Activated CD8-positive, alpha-beta memory T cell treated with anti-CD3 and anti-CD28 coated beads, Interleukin-2, amount 50 U/mL, for 24 hours (primary cell): ENCODE measurements around the gene CUBN.
"Not testable (repeated sequence)": the region's sequence is repeated elsewhere in the genome, so short reads cannot be mapped to it uniquely, and the experiment has no call there.

Experiments
- DNase-seq: peaks from one replicate; pipeline ENCODE4 v3.0.0-alpha.2; 2020; ENCODE audit errors: extremely low read depth

CUBN gene

GRCh38 chr10:16870331-16870730, 259.3 kb downstream of the CUBN start:
- DNase-seq: no peak

DNA sequence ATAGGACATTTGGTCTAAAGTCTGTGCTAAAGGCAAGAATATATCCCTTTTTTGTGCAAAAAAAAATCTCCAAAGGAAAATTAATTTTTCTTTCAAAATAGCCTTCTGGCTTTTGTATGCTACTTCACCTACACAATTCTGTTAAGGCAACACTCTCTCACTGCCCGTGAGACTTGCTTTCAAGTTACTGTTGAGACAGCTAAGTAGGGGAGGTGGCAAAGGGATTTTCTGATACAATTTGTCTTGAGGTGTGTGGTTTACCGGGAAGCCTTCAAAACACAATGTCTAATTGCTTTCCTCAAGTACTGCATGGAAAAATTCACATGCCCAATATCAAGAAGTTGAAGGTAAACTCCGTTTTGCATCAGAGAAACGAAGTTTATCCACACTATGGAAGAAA, 261.6 kb downstream of the CUBN start:
- DNase-seq: no peak

DNA sequence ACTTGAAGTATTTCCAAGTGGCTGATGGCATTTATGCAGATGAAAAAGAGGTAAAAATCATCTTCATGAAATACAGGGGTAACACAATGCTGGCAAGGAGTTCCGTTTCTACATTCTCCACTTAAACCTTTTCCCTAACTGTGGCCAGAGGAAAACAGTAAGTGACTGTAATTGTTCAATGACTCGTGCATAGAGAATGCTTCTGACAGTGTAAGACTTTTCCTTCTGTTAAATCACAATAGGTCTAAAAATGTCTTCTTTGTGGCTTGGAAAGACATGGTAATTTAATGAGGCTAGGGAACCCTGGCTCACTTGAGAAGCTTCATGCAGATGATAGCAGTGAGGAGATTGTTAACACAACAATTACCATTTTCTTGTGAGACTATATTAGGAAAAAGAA, 262.1 kb downstream of the CUBN start:
- no peak for DNase-seq

DNA sequence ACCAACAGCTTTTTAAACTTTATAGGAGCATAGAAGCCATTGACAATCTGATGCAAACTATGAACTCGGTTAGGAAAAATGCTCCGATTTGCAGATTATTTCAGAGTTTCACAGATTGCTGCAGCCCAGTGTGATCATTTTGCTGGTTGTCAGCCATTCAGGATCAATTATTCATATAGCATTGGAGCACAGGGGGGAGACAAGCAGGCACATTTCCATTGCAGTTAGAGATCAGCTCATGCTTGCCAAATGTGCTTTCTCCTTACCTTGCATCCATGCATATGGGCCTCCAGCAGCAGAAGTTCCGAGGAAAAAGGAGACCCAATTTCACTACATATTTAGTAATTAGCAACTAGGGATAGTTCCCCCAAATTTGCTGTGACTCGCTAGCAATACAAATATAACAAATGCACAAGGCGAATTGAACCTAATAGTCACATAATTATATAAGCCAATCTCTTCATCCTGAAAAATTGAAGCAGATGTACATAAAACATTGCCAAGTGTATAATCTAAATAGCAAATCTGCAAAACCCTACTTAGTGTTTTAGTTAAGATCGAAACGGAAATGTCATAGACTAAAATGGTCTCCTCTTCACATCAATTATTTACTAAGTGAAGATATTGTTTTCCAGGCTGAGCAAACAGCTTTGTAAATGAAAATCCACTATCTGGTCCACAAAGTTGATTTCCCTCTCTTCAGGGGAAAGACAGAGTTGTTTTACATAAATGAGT, 262.9 kb downstream of the CUBN start:
- DNase-seq: no peak

- no peak for DNase-seq
These were observed 263.8 kb downstream of the CUBN start for GRCh38 chr10:16865766-16866165.

GRCh38 chr10:16863766-16864165, 265.8 kb downstream of the CUBN start:
- DNase-seq: no peak

GRCh38 chr10:16857419-16857818, 272.2 kb downstream of the CUBN start:
- DNase-seq: no peak

DNA sequence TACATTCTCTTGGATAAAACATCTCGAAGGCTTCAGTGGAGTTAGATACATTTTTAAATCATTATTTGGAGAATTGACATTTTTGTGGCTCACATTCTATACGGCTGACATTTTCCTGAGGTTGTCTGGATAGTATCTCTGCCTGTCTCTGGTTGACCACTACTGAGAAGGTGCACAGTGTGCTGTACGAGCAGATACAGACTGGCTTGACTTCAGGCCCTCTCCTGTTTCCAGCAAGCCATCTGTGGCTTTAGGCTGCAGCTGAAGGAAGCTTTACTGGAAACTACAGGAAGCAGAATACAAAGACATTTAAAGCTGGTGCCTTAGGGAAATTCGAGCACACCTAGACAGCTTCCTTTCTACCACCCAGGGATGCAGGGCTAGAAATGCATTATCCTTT, 273.0 kb downstream of the CUBN start:
- DNase-seq: no peak

GRCh38 chr10:16856092-16856491, 273.5 kb downstream of the CUBN start:
- no peak for DNase-seq

GRCh38 chr10:16854623-16855022, 275.0 kb downstream of the CUBN start:
- DNase-seq: no peak

- DNase-seq: no peak
These were observed 275.8 kb downstream of the CUBN start for GRCh38 chr10:16853809-16854208.

GRCh38 chr10:16853201-16853600, 276.4 kb downstream of the CUBN start:
- DNase-seq: no peak

GRCh38 chr10:16852624-16853023, 277.0 kb downstream of the CUBN start:
- DNase-seq: no peak

DNA sequence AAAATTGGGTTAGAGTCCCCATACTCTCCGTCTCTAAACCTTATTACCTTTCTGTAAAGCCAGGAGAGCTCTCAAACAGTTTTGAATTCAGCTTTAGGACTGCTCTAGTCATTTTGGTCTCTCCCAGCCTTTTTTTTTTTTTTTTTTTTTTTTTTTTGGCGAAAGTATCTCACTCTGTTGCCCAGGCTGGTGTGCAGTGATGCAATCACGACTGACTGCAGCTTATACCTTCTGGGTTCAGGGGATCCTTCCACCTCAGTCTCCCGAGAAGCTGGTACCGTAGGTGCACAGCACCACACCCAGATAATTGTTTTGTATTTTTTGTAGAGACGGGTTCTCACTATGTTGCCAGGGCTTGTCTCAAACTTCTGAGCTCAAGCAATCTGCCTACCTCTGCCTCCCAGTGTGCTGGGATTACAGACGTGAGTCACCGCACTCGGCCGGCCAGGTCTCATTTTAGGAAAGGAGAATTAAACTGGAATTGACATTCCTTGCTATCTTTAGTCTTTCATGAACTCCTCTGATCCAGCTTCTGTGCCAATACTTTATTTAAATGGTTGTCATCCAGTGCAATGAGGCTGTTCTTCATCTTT, 281.0 kb downstream of the CUBN start:
- no peak for DNase-seq

- no peak for DNase-seq
These were observed 282.0 kb downstream of the CUBN start for GRCh38 chr10:16847644-16848043.

- DNase-seq: no peak
These were observed 284.4 kb downstream of the CUBN start for GRCh38 chr10:16845248-16845647.

- no peak for DNase-seq
These were observed 286.2 kb downstream of the CUBN start for GRCh38 chr10:16843252-16843870.

DNA sequence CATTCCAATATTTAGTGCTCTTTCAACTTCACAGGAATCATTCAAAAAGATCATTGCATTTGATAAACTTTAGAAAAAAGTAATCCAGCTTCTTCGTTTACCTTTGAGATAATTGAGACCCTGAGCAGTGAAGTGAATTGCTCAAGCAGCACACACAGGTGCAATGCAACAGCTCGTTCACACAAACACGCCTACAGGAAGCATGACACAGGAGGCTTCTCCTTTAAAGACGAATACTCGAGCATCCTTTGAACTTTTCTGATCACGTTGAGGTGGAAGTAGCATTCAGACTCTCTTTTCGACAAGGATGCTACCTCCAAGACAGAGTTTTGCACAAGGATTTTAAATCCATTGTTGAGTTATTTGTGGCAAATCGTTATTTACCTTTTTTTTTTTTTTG, 294.4 kb downstream of the CUBN start:
- no peak for DNase-seq

- no peak for DNase-seq
These were observed 297.1 kb downstream of the CUBN start for GRCh38 chr10:16832351-16833080.

DNA sequence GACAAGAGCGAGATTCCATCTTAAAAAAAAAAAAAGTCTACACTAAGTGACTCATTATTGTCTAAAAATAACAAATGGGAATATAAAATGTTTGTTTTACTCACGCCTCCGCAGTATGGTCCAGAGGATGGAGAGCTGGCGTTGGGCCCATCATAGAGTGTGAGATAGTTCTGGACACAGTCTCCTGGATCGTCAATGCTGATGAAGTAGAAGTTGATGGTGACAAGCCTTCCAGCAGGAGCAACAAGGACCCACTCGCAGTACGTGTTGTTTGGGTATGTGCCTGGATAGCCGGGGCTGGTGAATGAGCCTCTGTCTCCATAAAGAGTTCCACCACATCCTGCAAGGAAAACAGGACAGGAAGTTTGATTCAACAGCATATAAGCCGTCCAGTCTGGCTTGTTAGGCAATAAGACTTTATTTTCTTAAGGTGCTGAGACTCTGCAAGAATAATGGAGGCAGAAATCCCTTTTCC, 300.9 kb downstream of the CUBN start:
- DNase-seq: no peak

DNA sequence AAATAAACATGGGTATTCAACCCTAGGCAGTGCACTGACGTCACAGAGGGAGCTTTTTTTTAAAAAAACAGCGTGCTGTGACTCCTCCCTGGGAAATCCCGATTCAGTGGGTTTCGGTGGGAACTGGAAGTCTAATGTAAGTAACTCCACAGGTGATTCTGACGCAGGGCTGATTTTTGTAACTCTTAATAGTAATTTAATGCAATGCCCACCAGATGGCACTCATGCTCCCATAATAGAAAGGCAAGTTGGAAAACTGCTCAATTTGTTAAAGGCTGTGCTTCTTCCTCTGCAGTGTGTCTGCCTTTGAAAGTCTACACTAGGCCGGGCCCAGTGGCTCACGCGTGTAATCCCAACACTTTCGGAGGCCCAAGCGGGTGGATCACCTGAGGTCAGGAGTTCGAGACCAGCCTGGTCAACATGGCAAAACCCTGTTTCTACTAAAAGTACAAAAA, 301.5 kb downstream of the CUBN start:
- no peak for DNase-seq

DNA sequence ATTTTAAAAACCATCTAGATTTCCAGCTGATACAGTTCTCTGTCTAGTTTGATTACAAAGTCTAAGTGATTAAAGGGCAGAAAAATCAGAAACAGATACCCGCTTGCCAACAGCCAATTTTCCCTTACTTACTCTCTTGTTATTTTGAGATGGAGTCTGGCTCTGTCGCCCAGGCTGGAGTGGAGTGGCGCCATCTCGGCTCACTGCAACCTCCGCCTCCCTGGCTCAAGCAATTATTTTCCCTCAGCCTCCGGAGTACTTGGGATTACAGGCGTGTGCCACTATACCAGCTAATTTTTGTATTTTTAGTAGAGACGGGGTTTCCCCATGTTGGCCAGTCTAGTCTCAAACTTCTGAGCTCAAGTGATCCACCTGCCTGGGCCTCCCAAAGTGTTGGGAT, 302.1 kb downstream of the CUBN start:
- DNase-seq: not testable (repeated sequence)
